ENCODE data around the gene MYO5A. TPM values are rescaled to one million over a fixed set of nuclear protein-coding genes. Genes with fewer than 3 reads are reported as not detected.

The MYO5A gene
- total and polyA plus RNA-seq, 9 of the 15 experiments (the other 6 are each of a cell fraction or from before 2014, with no cell fraction given): 0.03 to 0.82 (median 0.40) TPM

- TF ChIP-seq CUX1 (CRISPR knock-in tag; IDR thresholded peaks at IDR 0.05) (no peak), ID3 (CRISPR knock-in tag; IDR thresholded peaks at IDR 0.05) (no peak), ID3 (tag; IDR thresholded peaks at IDR 0.05) (no peak), ZBTB17 (CRISPR knock-in tag; IDR thresholded peaks at IDR 0.05) (no peak), ARHGAP35 (IDR thresholded peaks at IDR 0.05; ENCODE audit: partially characterized antibody) (no peak), MXI1 (IDR thresholded peaks at IDR 0.05; ENCODE audit: low read depth, low read length) (no peak)
Observed at GRCh38 chr15:52317688-52318087, 211.0 kb downstream of the MYO5A start (continued).

Data from K562 (cell line).